Measurements from ENCODE around the gene TRIM41.
"Not testable (repeated sequence)": the region's sequence is repeated elsewhere in the genome, so short reads cannot be mapped to it uniquely, and the experiment has no call there.

Gene TRIM41

GRCh38 chr5:181259283-181259682 lies 36.2 kb downstream of the TRIM41 start:
- no peak for DNase-seq

GRCh38 chr5:181259974-181260719 lies 37.1 kb downstream of the TRIM41 start:
- no peak for DNase-seq

- DNase-seq: peak; percentile 90
Observed at GRCh38 chr5:181260720-181261319, 37.7 kb downstream of the TRIM41 start, which contains the start of gene TRIM52. Gene TRIM52, minus strand, starts transcription at chr5:181261143. Its CDS starts 330 bp downstream, at chr5:181260813.

GRCh38 chr5:181261320-181262049 lies 38.4 kb downstream of the TRIM41 start:
- DNase-seq: peak; percentile 67

- no peak for DNase-seq
Observed at GRCh38 chr5:181263633-181264032, 40.6 kb downstream of the TRIM41 start.

GRCh38 chr5:181265092-181265671 lies 42.1 kb downstream of the TRIM41 start:
- peak; percentile 53 for DNase-seq

- DNase-seq: not testable (repeated sequence)
Observed at GRCh38 chr5:181267291-181267904, 44.3 kb downstream of the TRIM41 start.

GRCh38 chr5:181267907-181268306 lies 44.8 kb downstream of the TRIM41 start:
- not testable (repeated sequence) for DNase-seq

GRCh38 chr5:181271081-181271480 lies 48.0 kb downstream of the TRIM41 start:
- DNase-seq: no peak

- not testable (repeated sequence) for DNase-seq
Observed at GRCh38 chr5:181273433-181273744, 50.3 kb downstream of the TRIM41 start.

- DNase-seq: no peak
Observed at GRCh38 chr5:181280251-181280762, 57.2 kb downstream of the TRIM41 start.

- no peak for DNase-seq
Observed at GRCh38 chr5:181281077-181281983, 58.2 kb downstream of the TRIM41 start.

- no peak for DNase-seq
Observed at GRCh38 chr5:181281984-181282316, 58.9 kb downstream of the TRIM41 start.

- DNase-seq: not testable (repeated sequence)
Observed at GRCh38 chr5:181282415-181282814, 59.3 kb downstream of the TRIM41 start.

GRCh38 chr5:181282874-181283273 lies 59.8 kb downstream of the TRIM41 start:
- DNase-seq: no peak

- DNase-seq: no peak
Observed at GRCh38 chr5:181283347-181283746, 60.3 kb downstream of the TRIM41 start.

- not testable (repeated sequence) for DNase-seq
Observed at GRCh38 chr5:181283841-181284755, 61.0 kb downstream of the TRIM41 start.

All from activated CD8-positive, alpha-beta memory T cell treated with anti-CD3 and anti-CD28 coated beads, Interleukin-2, amount 50 U/mL, for 4 hours (primary cell).